Head of caudate nucleus (tissue), 42 donors: ENCODE results near the gene CACNA1S.

Experiments
- DNase-seq, 42 donors: peaks; one replicate each; pipeline versions ENCODE4 v3.0.0 to v3.0.0-alpha.2; 2020 to 2021; ENCODE audit warnings: mixed read lengths in 7 of 42
- intact Hi-C: fragments of 100-400 bp; cut with DNase I; formaldehyde crosslinking; loops from one replicate; pipeline ENCODE4 v1.15.0; 2022

CACNA1S gene

DNA sequence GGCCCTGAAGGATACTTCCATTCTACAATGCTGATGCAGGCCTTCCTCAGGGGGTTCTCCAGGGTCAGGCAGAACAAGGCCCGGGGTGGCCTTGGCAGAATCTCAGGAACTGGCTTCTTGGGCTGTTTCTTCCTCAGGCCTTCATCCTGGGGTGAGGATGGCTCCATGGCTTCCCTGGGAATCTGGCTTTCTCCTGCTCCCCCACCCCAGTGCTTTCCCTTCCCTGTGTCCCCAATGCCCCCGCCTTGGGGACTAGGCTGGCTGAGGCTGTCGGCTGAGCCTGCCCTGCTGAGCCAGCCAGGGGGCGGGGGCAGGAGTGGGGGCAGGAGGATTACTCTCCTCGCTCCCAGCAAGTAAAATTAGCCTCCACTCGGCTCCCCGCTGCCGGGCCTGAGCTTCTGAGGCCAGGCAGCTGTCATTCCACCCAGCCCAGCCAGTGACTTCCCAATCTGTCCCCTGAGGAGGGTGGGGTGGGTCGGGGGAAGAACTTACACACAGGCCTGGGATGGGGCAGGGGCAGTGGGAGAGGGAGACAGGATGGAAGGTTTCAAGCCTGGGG lies at the start of gene CACNA1S:
Gene CACNA1S, minus strand, starts transcription at position 254 of the 559 bp plus-strand sequence. Its CDS starts 87 bp downstream, at position 167.
- DNase-seq, result peak in 1 of 42 donors; percentile 17
- intact Hi-C loops, result loop anchor here (5.0 to 10.0 kb wide), 2 partner anchors 67 to 140 kb away; no protein-coding TSS in a partner anchor

DNA sequence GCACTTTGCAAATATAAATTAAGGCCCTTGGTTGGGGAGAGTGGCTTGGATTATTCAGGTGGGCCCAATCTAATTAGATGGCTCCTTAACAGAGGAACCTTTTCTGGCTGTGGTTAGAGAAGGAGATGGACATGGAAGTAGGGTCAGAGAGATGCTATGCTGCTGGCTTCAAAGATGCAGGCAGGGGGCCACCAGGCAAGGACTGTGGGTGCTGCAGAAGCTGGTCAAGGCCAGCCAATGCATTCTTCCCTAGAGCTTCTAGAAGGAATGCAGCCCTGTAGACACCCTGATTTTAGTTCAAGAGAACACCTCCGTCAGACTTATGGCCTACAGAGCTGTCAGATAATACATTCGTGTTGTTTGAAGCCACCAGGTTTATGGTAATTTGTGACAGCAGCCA lies 45.7 kb upstream of the CACNA1S start:
- intact Hi-C loops, result no loop called here
- no peak for DNase-seq

DNA sequence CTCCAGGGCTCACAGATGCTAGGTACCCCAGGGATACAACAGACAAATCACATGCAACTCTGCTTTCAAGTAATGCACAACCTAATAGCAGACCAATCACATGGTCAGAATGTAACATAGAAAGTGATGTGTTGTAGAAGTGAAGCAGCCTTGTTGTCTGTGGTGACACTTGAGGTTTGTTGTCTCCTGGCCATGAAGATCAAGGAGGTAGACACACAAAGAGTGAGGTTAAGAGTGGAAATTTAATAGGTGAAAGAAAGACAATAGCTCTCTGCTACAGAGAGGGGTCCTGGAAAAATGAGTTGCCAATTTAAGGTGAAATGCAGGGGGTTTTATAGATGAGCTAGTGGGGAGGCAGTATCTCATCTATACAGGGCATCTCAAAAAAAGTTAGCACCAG lies 44.6 kb upstream of the CACNA1S start:
- no peak for DNase-seq
- intact Hi-C loops, result no loop called here

DNA sequence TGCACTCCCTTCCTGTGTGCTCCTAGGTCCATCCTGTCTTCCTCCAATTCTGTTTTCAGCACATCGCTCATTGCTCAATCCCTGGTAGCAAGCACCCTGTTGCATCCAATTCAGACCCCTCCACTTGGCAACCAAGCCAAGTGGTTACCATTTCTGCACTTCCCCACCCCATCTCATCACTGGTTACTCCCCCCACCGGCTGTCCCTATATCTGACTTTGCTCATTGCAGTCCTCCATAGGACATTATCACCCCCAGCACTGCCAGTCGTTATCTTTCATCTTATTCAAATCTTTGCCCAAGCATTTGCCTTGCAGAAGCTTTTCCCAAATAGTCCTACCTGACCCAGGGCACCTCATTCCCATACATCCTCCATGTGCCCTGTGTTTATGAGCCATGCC lies 44.1 kb upstream of the CACNA1S start:
- no peak for DNase-seq
- intact Hi-C loops, result no loop called here

DNA sequence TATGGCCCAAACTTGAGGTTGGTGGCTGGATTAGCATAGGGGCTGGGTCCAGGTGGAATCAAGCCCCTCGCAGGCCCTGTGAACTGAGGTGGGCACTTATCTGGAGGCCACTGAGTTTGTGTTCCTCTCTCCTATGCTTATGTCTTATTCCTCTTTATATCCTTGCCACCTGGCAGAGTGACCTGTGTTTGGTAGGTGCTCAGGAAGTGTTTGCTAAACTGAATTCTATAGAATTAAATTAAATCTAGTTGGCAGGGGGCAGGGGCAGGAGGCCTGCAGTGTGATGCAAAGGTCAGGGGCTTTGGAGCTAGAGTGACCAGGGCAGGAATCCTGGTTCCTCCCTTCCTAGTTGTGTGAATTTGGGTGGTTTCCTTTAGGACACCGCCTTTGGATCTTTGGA lies 43.1 kb upstream of the CACNA1S start:
- no peak for DNase-seq
- intact Hi-C loops, result loop anchor here (2.0 kb wide), 1 partner anchor 15 kb away; no protein-coding TSS in a partner anchor

DNA sequence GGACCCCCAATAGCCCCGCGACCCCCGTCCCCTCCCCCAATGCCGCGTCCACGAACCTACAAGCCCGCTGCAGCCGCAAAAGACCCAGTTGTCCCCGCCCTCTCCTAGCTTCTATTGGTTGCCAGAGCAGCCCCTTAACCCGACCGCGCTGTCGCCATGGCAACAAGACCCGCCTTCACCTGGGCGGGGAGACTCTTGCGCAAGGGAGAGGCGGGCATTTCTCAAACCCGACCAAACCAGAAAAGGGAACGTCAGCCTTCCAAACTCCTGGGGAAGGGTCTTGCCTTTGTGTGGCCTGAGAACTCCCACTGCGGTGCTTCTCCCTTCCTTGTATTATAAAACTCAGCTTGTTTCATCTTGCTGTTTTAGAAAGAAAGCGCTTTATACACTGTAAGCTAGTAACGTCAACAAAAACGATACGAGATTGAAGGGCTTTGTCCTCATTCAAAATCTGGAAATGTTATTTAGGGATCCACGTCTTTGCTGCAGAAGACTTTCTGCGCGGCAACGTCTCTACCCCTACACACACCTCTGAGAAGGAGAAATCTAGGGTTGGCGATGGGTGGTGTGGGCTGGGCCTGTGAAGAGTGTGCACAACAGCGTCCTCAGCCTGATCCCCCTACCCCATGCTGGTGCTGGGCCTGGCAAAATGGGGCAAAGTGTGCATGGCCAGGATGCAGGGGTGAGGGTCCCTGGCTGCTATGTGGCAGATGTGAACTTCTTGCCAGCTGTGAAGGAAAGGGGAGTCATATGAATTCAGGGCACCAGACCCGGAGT lies 42.4 kb upstream of the CACNA1S start, which contains the start of gene TMEM9:
Gene TMEM9, minus strand, starts transcription at position 86 of the 777 bp plus-strand sequence. CDS start 551 bp downstream, outside the sequence.
- intact Hi-C loops, result loop anchor here (2.0 kb wide), 1 partner anchor 16 kb away; no protein-coding TSS in a partner anchor
- peak; percentile 97 to 100 (median 99) for DNase-seq

DNA sequence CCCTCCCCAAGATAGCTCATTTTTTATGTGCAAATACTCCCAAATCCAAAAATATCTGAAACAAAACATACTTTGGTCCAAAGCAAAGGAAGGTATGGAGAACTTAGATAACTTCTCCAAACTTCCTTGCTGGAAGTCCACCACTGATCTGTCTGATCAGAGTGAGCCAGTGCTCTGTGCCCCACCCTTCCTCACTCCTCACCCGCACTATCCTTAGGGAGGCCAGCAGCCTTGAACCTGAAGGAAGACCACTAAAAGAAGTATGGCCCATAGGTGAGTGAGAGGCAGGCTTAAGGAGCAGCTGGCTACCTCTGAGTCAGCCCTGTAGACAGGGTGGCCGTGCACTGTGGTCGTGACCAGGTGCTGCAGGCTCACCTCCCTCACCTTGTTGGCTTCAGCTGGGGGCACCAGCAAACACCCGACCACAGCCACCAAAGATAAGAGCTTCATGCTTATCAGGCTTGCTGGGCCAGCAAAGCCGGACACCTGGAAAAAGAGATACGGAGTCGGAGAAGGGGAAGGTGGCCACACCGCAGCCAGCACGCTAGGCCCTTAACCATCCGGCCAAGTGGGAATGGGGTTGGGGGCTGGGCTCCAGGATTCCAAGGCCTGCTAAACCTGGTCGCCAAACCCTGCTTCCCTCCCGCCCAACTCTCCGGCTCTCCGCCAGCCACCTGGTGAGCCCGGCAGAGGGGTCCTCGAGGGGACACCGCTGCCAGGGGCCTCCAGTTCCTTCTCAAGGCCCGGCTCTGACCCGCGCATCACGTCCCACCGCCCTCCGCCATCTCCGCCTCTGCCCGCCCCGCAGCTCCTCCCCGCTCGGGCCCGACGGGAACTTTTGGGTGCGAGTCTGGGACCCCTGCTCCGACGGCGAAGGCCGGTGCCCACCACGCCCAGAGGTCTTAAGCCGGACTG lies 41.5 kb upstream of the CACNA1S start:
- DNase-seq, result peak in 3 of 42 donors; percentile 19 to 41 (median 19)
- intact Hi-C loops, result loop anchor here (2.0 kb wide), 1 partner anchor 17 kb away; no protein-coding TSS in a partner anchor

DNA sequence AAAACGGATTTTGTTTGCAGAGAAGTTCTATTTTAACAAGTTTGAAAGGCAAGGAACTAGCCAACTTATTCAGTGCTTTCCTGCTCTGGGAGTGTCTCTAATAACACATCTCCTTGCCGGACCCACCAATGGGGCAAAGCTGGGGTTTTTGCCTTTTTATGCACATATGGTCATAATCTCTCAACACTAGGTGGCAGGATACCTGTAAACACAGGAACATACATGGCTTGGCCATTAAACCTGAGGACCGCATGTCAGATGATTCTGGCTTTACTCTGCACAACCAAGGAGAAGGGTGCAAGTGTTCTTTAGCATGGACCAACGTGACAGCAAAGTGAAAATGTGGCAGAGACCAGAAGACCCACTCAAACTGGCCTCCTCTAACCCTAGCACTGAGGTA lies 37.2 kb upstream of the CACNA1S start:
- DNase-seq, result no peak
- intact Hi-C loops, result no loop called here

DNA sequence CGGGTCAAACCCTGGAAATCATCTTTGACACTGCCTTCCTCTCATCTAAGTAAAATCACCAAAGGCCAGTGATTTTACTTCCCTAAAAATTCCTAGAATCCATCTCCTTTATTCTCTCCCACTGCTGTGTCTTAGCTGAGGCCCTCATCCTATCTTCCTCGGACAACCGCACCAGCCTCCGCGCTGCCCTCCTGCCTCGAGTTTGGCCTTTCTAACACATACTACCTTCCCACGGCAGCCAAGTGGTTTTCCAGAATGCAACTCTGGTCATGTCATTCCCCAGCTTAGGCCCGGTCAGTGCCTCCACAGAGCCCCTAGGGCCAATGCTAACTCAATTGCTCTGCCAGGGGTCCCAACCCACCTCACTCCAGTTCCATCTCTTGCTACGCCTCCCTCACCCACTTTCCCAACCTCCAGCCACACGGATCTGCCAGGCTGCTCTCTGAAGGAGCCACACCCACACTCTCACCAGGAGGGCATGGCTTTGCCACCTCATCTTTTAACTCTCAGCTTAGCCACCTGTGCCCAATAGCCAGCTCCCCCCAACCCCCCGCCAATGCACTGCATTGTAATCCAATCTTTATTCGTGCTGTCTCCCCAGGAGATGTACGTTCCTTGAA lies 35.3 kb upstream of the CACNA1S start:
- DNase-seq, result peak in 1 of 42 donors; percentile 28
- intact Hi-C loops, result no loop called here

DNA sequence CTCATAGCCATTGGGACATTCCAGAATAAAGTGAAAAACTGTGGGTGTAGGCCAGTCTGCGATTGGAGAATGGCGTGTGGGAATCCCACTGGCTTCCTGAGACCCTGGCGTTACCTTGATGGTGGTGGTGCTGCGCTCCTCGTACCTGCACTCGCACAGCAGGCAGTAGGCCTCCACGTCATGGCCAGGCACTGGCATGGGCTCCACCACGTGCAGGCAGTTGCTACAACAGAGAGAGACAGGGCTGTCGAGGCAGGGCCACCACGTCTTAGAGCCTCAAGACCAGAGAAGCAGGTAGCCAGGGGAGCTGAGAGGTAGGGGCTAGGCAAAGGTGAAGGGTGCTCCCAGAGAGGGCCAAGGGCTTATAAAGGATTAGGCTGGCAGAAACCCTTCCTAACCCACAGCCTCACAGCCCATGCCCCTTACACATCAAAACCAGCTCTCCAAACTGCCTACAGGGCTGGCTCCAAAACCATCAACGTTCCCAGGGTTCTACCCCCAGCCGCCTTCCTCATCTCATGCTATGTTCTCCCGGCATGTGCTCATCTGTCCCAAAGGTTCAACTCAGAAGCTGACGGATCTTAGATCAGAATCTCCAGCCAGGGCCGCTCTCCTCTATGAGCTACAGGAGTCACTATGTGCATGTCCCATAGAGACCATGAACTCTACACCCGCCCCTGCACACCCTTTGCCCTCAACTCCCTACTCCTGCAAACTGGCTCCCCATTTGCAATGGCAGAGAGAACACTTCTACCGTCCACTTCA lies 34.6 kb upstream of the CACNA1S start:
- DNase-seq, result peak in 1 of 42 donors; percentile 25

DNA sequence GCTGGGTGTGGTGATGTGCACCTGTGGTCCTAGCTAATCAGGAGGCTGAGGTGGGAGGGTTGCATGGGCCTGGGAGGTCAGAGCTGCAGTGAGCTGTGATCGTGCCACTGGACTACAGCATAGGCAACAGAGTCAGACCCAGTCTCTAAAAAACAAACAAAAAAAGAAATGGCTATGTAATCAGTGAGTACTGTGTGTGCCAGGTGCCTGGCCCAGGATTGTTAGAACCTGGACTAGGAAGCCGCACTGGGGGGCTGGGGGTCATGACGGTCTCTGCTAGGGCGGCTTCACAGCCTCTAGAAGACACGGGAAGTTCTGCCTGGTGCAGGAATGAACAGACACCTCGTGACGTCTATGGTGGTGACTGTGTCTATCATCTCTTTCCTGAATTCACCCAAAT lies 33.6 kb upstream of the CACNA1S start:
- intact Hi-C loops, result no loop called here
- no peak for DNase-seq

More for the DNA sequence above, 34.6 kb upstream of the CACNA1S start:
- intact Hi-C loops, result no loop called here

DNA sequence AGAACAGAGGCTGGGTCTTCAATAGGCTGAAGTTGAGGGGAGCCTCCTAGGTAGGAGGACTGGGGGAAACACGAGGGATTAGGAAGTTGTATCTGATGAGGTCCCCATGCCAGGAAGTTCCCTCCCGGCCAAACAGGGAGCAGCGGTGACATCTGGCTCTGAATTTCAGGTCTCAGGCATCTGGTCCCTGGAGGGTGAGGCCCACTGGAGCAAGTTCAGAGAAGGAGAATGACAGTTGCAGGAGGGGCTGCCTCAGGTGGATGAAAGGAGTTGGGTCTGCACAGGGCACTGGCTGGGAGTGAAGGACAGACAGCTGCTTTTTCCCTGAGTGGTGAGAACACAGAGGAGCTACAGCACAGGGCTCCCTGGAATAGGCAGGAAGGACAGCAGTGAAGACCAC lies 32.9 kb upstream of the CACNA1S start:
- intact Hi-C loops, result no loop called here
- no peak for DNase-seq

DNA sequence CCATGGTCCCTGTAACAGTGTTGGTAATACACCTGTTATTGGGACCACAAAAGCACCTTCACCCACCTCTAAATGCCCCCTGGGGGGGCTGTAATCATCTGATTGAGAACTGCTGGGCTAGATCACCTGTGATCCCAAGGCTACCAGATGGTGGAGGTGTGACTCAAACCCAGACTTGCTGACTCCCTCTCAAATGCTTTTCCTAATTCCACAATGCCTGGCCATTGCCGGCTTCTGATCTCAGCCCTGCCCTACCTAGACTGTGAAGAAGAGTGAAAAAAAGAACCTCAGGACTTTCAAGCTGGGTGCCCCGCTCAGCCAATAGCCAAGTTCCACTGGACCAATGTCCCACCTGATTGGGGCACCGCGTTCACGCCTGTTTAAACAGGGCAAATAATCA lies 32.5 kb upstream of the CACNA1S start:
- no peak for DNase-seq

DNA sequence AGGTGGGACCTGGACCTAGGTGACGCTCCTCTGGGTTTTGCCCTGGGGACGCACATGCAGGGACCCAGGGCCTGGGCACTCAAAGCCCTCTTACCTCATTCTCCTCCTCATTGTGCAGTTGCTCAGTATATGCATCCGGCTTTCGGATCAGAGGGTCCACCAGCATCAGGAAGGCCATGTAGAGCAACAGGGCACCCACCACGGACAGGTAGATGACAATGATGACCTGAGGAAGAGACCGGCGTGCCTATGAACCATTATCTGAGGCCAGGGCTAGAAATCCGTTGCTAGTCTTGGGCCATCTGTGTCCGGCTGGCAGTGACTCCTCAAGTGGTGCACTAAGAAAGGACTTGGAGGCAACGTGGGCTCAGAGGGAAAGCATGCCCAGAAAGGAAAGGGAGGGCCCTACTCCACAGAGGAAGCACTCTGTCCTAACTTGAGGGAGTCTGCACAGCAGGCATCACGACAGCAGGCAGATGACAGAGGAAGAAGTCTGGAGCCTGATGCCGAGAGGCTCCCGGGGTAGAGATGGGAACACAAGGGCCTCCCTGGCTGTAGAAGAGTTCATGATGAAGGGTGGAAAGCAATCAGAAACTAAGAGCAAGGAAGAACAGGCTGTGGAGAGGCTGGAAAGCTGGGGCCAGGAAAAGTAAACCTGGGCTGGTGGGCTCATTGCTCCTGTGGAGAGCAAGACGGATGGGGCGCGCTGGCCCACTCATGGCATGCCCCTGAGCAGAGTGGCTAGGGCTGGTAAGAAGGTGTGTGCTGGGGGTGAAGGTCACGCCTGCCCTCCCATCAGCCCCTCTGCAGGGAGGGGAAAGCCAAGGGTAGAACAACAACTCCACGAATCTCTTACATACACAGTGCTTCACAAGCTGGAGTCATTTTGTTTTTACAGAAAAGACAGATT lies 31.8 kb upstream of the CACNA1S start:
- intact Hi-C loops, result no loop called here
- peak in 3 of 42 donors; percentile 25 to 30 (median 27) for DNase-seq

More for the DNA sequence above, 32.5 kb upstream of the CACNA1S start:
- intact Hi-C loops, result no loop called here

DNA sequence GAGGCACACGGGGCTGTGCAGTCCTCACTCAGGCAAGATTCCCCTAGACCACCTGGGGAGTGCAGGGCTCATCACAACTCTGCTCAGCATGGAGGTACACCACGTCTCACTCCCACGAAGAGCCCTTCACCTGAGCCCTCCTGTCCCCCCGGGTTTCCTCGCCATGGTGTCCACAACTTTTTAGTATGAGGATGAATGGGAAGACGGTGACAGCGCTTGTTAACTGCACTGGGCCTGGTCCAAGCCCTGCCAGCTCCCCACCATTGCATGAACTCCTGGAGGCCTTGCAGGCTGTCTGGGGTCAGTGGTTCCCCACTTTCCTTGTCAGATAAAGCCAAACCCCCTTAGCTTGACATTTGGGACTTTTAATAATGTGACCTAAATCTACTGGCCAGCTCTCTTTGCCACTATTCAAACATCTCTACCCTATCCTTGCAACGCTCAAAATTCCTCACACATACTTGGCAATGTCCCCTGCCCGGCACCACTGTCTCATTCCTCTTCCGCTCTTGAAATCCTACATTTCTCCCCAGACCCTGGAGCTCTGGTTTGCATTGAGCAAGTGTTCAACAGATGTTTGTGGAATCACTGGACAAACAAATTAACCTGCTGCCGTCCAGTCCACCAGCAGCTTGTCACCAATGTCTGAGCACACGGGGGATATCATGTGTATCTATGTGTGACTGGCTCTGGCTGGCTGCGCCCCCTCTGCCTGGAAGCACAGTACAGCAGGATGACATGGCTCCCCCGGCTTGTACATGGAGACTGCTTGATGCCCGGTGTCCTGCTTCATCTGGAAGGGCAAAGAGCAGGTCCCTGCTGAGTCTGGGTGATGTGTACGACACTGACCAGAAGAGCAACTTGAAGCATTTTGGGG lies 30.9 kb upstream of the CACNA1S start:
- peak in 1 of 42 donors; percentile 13 for DNase-seq
- intact Hi-C loops, result no loop called here
